Right cardiac atrium (tissue), 5 donors: Measurements from ENCODE around the gene SEMA3B. TPM values are rescaled to one million over a fixed set of nuclear protein-coding genes. Genes with fewer than 3 reads are reported as not detected.
"Not testable (repeated sequence)": the region's sequence is repeated elsewhere in the genome, so short reads cannot be mapped to it uniquely, and the experiment has no call there.

Source experiments
- ATAC-seq, 2 donors: fragments of 200-7000 bp; cut with Tn5 transposase; one replicate each; pipeline versions ENCODE4 v1.8.0 to v1.9.1; 2020; ENCODE audit warnings: moderate library complexity in 2 of 2, mild to moderate bottlenecking in 1 of 2
- DNase-seq, 3 donors: peaks; one replicate each; pipeline ENCODE4 v3.0.0-alpha.2; 2020
- H3K27ac ChIP-seq: one replicate; pipeline ENCODE4 v1.5.1; 2013; ENCODE audit warnings: mild to moderate bottlenecking, low read length, control low read depth, moderate library complexity
- H3K27me3 ChIP-seq: one replicate; pipeline ENCODE4 v1.6.1; 2013; ENCODE audit not compliant: control insufficient read depth, insufficient read depth
- H3K4me1 ChIP-seq: one replicate; pipeline ENCODE4 v1.6.1; 2013; ENCODE audit warnings: low read length; ENCODE audit not compliant: control insufficient read depth, insufficient read depth
- H3K4me3 ChIP-seq: one replicate; pipeline ENCODE4 v1.5.1; 2013; ENCODE audit warnings: low read length, control low read depth
- H3K9me3 ChIP-seq: one replicate; pipeline ENCODE4 v1.6.1; 2013; ENCODE audit warnings: low read length; ENCODE audit not compliant: control insufficient read depth
- WGBS: extraction: QIAGEN DNeasy Blood & Tissue Kit; methylation state at CpG from one replicate; pipeline ENCODE4 v1.1.7; 2013; 5-methylcytosine and 5-hydroxymethylcytosine counted together
- intact Hi-C, 4 donors: fragments of 100-400 bp; cut with DNase I; formaldehyde crosslinking; loops; one replicate each; pipeline versions ENCODE4 v1.11.0 to v1.14.0; 2022 to 2023
- polyA plus RNA-seq: library from polyadenylated mRNA; stranded (reverse); fragments of 200-250 nt; gene quantifications from one replicate; pipeline ENCODE4 v1.2.3, GENCODE V29; 2013
- total RNA-seq, 4 donors: library from RNA; stranded (reverse); fragmentation: NEBNext Ultra II Directional; extraction: Animal tissue kit (Norgen Biotek cat#: 25700); gene quantifications; one replicate each; pipeline ENCODE4 v1.2.1, GENCODE V29; 2021
- donor health status: healthy with polysubstance abuse.
- donor health status: DM: no; HTN: yes; CAD: no.
- donor health status: DM: no; HTN: no; CAD: no.
- donor health status: DM: no; HTN: yes; CAD: no; lungs with severe emphysema.
- donor health status: DM: yes; HTN: yes; CAD: no.

SEMA3B gene
- total and polyA plus RNA-seq, 5 donors: 19.2 to 35.7 (median 33.0) TPM

- H3K4me1 ChIP-seq, ATAC-seq, DNase-seq, H3K9me3 ChIP-seq, H3K27me3 ChIP-seq: not testable (repeated sequence)
- Histone ChIP-seq H3K27ac (peak overlapping the region; percentile 25), H3K4me3 (peak overlapping the region; percentile 49)
- 45% methylated on average over 15 of the region's 15 CpGs for WGBS
- intact Hi-C loops: loop anchor here in 3 of 4 donors (5.0 kb wide), 3 partner anchors 36 to 94 kb away; partner anchors contain the start of genes GNAT1 (in 1 of the 3) and HYAL2 (in 1 of the 3)
These were observed 40.7 kb upstream of the SEMA3B start for GRCh38 chr3:50228184-50228763.

GRCh38 chr3:50229490-50229889 is 39.5 kb upstream of the SEMA3B start:
- no peaks in the 10 kb centered on the region for H3K9me3 ChIP-seq
- DNase-seq (no peak), ATAC-seq (no peak)
- H3K27me3 ChIP-seq: no peaks in the 10 kb centered on the region
- no peak overlapping the region for H3K27ac ChIP-seq
- intact Hi-C loops: loop anchor here in 3 of 4 donors (5.0 kb wide), 3 partner anchors 37 to 93 kb away; partner anchors contain the start of genes GNAT1 (in 1 of the 3) and HYAL2 (in 1 of the 3)
- no peaks in the 10 kb centered on the region for H3K4me1 ChIP-seq
- WGBS: 91% methylated on average over 3 of the region's 3 CpGs
- H3K4me3 ChIP-seq: no peak overlapping the region

- intact Hi-C loops: no loop called here
These were observed 38.7 kb upstream of the SEMA3B start for GRCh38 chr3:50230104-50230793.

GRCh38 chr3:50230794-50231125 is 38.2 kb upstream of the SEMA3B start:
- H3K4me1 ChIP-seq: no peaks in the 10 kb centered on the region
- intact Hi-C loops: no loop called here
- no peaks in the 10 kb centered on the region for H3K27me3 ChIP-seq
- DNase-seq: no peak
- H3K9me3 ChIP-seq: no peaks in the 10 kb centered on the region
- no peak for ATAC-seq
- no peak overlapping the region for H3K27ac ChIP-seq
- WGBS: 85% methylated on average over 4 of the region's 4 CpGs
- no peak overlapping the region for H3K4me3 ChIP-seq

More at GRCh38 chr3:50230104-50230793, 38.7 kb upstream of the SEMA3B start:
- ATAC-seq (no peak), DNase-seq (no peak)
- Histone ChIP-seq H3K9me3 (no peaks in the 10 kb centered on the region), H3K4me1 (no peaks in the 10 kb centered on the region), H3K27ac (no peak overlapping the region), H3K27me3 (no peaks in the 10 kb centered on the region), H3K4me3 (no peak overlapping the region)
- WGBS: 78% methylated on average over 8 of the region's 8 CpGs

GRCh38 chr3:50231581-50231980 is 37.4 kb upstream of the SEMA3B start:
- no peaks in the 10 kb centered on the region for H3K4me1 ChIP-seq
- WGBS: 78% methylated on average over 5 of the region's 5 CpGs

GRCh38 chr3:50232303-50232702 is 36.6 kb upstream of the SEMA3B start:
- no peaks in the 10 kb centered on the region for H3K27me3 ChIP-seq
- DNase-seq (no peak), ATAC-seq (no peak)
- no peaks in the 10 kb centered on the region for H3K4me1 ChIP-seq
- H3K4me3 ChIP-seq: no peak overlapping the region
- H3K9me3 ChIP-seq: no peaks in the 10 kb centered on the region
- intact Hi-C loops: no loop called here
- H3K27ac ChIP-seq: no peak overlapping the region
- 65% methylated on average over 3 of the region's 3 CpGs for WGBS

More at GRCh38 chr3:50231581-50231980, 37.4 kb upstream of the SEMA3B start:
- no peaks in the 10 kb centered on the region for H3K27me3 ChIP-seq
- H3K9me3 ChIP-seq: no peaks in the 10 kb centered on the region
- no peak for DNase-seq
- no peak overlapping the region for H3K27ac ChIP-seq
- no peak for ATAC-seq
- intact Hi-C loops: no loop called here
- H3K4me3 ChIP-seq: no peak overlapping the region

GRCh38 chr3:50233176-50233575 is 35.8 kb upstream of the SEMA3B start:
- no peak overlapping the region for H3K27ac ChIP-seq
- DNase-seq (no peak), ATAC-seq (no peak)
- 86% methylated on average over 4 of the region's 4 CpGs for WGBS
- H3K4me1 ChIP-seq: no peaks in the 10 kb centered on the region
- no peaks in the 10 kb centered on the region for H3K9me3 ChIP-seq
- H3K27me3 ChIP-seq: no peaks in the 10 kb centered on the region
- intact Hi-C loops: no loop called here
- H3K4me3 ChIP-seq: no peak overlapping the region

- peak; percentile 99 to 100 (median 99) for DNase-seq
- H3K27ac ChIP-seq: peak within 1 kb of the TSS; percentile 91
- intact Hi-C loops: no loop called here
- no peaks in the 10 kb centered on the region for H3K9me3 ChIP-seq
- WGBS: under 1% methylated on average over 75 of the region's 75 CpGs
- H3K4me3 ChIP-seq: peak within 1 kb of the TSS; percentile 81
- ATAC-seq: peak; percentile 94
- no peaks in the 10 kb centered on the region for H3K27me3 ChIP-seq
- peaks cover 3% of the 10 kb centered on the region for H3K4me1 ChIP-seq
These were observed 33.0 kb upstream of the SEMA3B start, which contains the start of gene GNAI2 for GRCh38 chr3:50235716-50236483. GNAI2 (plus strand) TSS chr3:50236204; CDS start chr3:50236336, 132 bp downstream.

GRCh38 chr3:50236484-50237132 is 32.3 kb upstream of the SEMA3B start:
- WGBS: under 1% methylated on average over 13 of the region's 13 CpGs
- ATAC-seq (no peak), DNase-seq (no peak)
- Histone ChIP-seq H3K4me3 (peak overlapping the region; percentile 81), H3K27ac (peak overlapping the region; percentile 91), H3K27me3 (no peaks in the 10 kb centered on the region), H3K4me1 (peaks cover 9% of the 10 kb centered on the region), H3K9me3 (no peaks in the 10 kb centered on the region)
- intact Hi-C loops: no loop called here

- H3K9me3 ChIP-seq: no peaks in the 10 kb centered on the region
- WGBS: 4% methylated on average over 7 of the region's 7 CpGs
- DNase-seq (peak in 2 of 3 donors; percentile 63 to 80), ATAC-seq (peak in 1 of 2 donors; percentile 7)
- intact Hi-C loops: no loop called here
- H3K27ac ChIP-seq: peak overlapping the region; percentile 91
- peaks cover 12% of the 10 kb centered on the region for H3K4me1 ChIP-seq
- H3K27me3 ChIP-seq: no peaks in the 10 kb centered on the region
- peak overlapping the region; percentile 81 for H3K4me3 ChIP-seq
These were observed 31.8 kb upstream of the SEMA3B start for GRCh38 chr3:50237133-50237651.
